AG20443 (cell line): ENCODE measurements around the gene PLA2G6.
"Not testable (repeated sequence)": the region's sequence is repeated elsewhere in the genome, so short reads cannot be mapped to it uniquely, and the experiment has no call there.

Source experiments
- DNase-seq: peaks from one replicate; pipeline ENCODE4 v3.0.0; 2012; ENCODE audit warnings: low spot score, mixed read lengths

The PLA2G6 gene

DNA sequence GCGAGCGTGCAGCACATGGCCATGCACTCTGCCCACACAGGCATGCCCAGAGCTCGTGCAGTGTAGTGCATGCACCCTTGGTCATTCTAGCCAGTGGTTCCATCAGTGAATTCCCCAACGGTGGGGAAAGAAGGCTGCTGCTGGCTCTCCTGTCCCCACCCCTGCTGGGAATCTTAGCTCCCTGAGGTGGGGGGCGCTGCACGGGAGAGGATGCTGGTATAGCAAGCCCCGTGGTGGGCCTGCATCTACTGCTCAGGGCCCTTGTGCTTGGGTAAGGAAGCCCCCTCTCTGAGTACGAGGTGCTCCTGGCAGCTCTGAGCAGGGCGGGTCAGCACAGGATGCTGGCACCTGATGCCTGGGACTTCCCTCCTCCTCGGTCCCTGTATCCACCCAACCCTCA lies 52.6 kb downstream of the PLA2G6 start:
- DNase-seq = no peak

DNA sequence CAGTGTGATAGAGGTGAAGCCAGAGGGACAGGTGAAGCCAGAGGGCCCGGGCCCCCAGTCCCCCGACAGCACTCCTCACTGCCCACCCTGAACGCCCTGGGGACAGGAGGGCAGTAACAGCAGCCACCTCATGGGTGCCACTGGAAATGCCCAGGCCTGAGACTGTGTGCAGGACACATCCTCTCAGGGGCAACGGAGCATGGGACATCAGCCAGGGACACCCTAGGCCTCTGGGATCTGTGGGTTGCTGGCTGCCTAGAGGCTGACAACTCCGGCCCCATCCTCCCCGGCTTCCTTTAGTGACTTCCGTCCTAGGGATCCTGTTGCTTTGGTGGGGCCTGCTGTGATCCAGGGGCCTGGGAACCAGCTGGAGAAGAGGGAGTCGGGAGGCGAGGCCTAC lies 53.8 kb downstream of the PLA2G6 start:
- DNase-seq = no peak

DNA sequence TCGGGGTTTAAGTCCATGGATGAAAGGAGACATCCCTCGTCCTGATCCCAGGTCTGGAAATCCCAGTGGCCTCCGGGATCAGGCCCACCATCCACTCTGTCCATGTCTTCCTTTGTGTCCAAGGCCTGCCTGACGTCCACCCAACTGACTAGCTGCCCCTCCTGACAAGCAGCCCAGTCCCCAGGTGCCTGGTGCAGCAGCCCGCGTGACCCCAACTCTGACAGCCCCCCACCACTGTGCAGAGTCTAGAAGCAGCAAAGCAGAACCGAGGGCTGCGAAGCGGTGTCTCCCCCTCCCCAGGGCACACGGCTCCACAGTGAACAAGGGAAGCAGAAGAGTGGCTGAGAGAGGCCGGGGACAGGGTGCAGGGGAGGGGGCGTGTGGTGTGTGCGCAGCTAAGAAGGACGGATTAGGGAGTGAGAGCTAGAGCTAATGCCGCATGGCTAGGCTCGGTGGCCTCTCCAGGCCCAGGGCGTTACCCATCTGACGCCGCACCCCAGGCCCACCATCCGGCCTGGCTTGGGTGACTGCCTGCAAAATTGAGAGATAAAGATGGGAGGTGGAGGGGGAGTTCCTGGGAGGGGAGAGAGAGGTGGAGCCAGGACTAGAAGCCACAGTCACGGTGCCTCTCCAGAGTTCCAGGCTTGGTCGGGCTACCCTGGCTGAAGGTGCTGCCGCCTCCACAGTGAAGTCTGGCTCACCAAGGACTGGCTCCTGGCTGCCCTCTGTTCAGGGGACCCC lies 54.5 kb downstream of the PLA2G6 start:
- no peak for DNase-seq

DNA sequence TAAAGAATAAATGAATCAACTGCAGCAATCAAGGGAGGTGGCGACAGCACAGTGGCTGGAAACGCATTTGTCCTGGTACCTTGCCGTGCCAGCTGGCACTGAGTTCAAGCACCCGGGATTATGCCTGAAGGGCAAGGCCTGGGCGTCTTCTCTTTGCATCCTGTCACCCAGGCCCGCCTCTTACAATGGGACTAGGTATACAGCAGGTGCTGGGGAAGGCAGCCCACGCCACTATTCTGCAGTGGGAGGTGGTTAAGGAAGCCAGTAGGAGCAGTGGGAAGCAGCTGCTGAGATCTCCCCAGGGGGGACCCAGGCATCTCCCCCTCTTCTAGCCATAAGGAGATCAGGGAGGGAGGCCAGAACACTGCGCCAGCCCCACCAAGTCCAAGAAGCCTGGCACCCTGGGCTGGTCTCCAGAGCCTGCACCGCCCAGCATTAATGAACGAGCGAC lies 55.9 kb downstream of the PLA2G6 start:
- no peak for DNase-seq

DNA sequence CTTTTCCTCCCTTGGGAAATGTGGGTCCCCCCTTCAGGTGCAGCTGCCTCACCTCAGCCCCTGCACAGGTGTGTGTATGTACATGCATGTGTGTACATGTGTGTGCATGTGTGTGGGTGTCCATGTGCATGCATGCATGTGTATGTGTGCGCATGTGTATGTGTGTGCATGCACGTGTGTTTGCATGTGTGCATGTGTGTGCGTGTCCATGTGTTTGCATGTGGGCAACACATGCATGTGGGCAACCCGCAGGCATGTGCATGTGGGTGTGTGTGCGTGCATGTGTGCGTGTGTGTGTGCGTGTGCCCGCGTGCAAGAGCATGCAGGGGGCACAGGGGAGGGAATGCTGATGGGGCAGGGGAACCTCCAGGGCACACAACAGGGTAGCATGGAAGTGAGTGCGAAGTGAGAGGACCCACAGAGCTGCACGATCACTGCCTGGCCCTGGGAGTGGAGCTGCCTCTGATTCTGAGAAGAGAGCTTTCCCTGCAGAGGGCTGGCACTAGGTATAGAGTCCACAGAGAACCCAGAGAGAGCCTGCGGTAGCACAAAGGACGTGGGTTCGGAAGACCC lies 56.5 kb downstream of the PLA2G6 start:
- no peak for DNase-seq

DNA sequence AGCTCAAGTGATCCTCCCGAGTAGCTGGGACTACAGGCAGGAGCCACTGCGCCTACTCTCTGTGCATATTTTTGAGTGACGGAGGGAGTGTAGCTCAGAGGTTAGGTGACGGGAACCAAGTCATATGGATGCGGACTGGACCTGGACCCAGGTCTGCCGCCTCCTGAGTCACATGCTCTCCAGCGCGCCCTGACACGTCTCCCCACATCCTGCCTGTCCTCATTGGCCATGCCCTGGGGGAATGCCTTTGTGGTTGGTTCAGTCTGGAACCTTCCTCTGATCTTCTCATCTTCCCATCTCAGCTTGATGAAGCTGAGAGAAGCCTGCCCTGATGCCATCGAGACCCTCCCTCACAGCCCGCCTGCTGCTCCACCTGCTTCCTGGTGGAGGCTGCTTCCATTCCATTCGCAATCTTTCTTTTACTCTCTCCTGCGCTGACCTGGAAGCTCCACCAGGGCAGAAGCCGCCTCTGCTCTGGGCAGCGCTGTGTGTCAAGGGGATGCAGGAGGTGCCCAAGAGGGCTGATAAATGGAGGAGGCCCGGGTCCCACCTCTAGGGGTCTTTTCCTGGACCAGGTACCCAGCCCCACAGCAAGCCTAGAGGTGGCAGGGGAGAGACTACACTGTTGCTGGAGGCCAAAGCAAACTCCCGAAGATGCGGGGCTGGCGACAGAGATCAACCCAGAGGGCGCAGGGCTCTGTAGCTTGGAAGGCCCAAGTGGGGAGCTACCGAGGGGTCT lies 57.2 kb downstream of the PLA2G6 start:
- no peak for DNase-seq

DNA sequence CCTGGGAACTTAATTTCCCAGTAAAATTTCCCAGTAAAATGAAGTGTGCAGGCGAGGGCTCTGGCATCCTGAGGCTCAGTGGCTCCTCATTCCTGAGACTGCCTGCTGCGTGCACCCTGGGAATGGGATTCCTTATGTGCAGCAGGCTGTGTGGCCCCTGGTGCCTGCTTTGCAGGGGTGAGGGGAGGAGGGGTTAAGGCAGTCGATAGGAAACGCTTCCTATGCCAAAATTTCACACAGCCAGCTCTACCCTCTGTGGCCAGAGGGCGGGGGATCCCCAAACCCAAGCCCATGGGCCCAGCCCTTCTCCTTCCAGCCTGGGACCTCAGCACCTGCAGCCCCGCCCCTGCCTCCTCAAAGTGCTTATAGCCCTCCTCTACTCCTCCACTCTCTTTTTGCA lies 59.0 kb downstream of the PLA2G6 start:
- no peak for DNase-seq

DNA sequence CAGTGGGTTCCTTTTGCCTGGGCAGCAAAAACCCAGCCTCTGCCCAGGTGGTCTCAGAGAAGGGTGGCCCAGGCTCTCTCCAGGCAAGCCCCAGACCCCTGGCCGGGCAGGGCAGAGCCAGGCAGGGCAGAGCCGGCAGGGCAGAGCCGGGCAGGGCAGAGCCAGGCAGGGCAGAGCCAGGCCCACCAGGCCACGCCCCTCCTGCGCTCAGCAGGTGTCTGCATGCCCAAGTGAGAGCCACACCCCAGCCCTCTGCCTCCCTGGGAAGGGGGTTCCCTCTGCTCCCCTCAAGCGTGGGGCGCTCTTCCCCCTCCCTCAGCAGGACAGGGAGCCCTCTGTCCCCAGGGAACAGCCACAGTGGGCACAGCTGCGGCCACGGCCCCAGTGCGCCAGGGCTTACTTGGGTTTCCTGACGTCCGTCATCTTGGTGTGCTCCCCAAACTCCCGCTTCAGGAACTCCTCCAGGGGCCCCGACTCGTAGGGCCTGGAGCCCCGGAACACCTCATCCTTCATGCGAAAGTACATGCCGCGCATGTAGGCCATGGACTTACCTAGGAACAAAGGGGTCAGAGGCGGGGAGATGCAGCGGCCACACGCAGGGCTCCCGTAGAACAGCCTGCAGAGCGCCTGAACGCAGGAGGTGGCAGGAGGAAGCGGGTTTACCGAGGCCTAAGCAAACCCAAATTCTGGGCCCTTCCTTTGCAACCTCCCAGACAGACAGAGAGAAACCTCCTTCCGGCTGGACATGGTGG lies 61.1 kb downstream of the PLA2G6 start:
- DNase-seq = no peak

DNA sequence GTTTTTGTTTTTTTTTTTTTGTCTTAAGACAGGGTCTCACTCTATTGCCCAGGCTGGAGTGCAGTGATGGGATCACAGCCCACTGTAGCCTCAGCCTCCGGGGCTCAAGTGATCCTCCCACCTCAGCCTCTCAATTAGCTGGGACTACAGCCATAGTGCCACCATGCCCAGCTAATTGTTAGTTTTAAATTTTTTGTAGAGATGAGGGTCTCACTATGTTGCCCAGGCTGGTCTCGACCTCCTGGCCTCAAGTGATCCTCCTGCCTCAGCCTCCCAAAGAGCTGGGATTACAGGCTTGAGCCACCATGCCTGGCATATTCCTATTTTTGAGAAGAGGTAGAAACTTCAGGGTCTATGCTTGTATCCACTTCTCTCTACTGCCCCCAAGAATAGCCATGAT lies 62.9 kb downstream of the PLA2G6 start:
- DNase-seq = not testable (repeated sequence)

DNA sequence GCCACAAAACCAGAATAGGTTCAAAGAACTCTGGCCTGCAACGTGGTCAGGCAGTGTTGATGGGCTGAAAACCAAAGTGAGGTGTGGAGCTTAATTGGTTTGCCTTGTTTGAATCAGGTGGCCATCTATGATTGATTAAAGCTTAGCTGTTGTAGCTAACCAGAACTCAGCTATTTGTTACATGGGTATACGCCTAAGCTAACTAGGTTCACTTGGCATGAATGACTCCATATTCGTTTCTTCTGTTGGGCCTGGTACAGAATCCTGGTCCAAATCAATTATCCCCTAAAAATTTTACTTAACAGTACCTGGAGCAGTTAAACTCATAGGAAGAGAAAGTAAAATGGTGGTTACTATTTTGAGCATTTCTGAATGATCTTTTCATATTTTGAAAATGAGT lies 63.4 kb downstream of the PLA2G6 start:
- DNase-seq = no peak

DNA sequence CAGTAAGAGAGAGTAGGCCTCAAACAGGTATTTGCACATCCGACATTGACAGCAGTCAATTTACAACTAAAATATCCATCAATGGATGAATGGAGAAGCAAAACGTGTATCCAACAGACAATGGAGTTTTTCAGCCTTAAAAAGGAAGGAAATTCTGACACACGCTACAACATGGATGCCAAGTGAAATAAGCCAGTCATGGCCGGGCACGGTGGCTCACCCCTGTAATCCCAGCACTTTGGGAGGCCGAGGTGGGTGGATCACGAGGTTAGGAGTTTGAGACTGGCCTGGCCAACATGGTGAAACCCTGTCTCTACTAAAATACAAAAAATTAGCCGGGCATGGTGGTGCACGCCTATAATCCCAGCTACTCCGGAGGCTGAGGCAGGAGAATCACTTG lies 64.1 kb downstream of the PLA2G6 start:
- not testable (repeated sequence) for DNase-seq

DNA sequence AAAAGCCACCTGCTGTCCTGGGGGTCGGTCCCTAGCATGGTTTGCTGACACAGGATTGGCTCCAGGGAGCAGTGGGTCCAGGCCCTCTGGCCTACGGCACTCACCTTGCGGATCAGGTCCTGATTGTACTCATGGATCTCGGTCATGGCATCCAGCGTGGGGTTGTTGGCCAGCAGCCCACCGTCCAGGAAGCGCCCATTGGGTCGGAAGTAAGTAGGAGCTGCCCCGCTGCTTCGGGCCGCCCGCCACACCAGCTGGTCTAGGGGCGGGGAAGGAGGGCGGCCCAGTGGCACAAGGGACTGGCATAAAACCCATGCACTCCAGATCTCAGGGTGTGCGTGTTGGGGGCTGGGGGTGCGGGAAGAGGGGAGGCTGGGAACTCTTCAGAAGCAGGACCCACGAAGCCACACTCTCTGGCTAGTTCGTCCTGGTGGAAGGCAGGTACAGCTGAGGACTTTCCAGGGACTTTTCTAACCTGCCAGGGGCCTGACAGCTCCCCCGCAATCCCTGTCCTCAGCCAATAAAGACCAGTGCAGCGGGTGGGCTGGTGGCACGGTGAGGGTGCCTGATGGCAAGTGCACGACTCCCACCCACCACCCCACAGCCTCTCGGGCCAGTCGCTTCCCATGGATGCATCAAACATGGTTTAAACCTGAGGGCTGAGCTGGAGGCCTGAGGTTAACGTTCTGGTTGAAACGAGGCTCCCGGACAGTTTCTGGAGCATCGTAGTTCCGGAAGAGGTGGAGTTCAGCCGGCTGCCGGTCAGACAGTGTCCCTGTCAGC lies 66.0 kb downstream of the PLA2G6 start:
- DNase-seq = no peak

DNA sequence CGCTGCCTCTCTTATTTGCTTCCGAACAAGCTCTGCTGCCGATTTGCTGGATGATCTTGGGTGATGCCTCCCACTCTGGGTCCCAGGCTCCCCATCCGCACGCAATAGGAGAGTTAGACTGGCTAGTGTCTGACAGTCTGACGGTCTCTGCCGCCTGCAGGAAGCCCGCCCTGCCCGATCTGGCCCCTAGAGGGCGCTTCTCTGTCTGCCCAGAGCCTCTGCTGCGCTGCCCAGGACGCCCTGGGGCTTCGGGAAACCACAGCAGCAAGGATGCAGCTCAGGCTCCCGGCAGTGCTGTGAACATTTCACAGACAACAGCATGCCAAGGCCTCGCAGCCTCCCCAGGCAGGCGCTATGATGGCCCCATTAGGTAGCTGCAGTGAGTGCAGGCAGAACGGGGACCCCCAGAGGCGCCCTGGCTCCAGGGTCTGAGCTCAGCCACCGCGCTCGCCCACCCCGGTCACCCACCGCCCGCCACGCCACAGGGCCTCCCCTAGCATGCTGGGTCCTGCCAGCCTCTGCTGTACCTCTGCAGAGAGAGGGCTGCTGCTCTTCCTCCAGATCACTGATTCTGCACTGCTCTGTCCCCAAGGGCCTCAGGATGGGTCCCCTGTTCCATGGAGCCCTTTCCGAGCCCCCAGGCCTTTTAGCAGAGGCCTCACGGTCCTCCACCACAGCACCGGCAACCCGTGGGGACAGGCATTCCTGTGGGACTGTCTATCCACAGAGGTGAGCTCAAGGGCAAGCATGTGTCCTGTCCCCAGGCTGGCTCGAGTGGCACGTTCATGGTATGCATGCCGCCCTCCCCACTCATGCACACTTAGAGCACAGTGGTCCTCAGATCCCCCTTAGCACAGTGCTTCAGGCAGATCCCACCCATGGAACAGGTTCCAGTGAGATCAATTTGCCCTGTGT lies 66.9 kb downstream of the PLA2G6 start:
- DNase-seq = peak; percentile 97

DNA sequence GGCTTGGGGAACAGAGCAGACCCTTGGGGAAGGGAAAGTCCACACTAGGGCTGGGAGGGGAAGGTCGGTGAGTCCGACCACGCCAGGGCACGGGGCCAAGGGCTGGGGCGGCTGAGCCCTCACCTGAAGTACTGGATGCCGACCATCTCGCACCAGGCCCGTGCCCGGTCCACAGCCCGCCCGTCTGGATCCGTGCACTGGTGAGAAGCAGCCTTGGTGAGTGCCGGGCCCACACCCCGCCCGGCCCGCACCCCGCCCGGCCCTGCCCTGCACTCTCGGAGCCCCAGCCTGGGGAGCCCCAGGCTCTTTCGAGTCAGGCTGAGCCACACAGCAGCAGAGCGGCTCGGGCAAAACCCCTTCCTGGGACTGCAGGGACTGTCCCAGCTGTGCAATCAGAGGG lies 69.2 kb downstream of the PLA2G6 start:
- DNase-seq = no peak

DNA sequence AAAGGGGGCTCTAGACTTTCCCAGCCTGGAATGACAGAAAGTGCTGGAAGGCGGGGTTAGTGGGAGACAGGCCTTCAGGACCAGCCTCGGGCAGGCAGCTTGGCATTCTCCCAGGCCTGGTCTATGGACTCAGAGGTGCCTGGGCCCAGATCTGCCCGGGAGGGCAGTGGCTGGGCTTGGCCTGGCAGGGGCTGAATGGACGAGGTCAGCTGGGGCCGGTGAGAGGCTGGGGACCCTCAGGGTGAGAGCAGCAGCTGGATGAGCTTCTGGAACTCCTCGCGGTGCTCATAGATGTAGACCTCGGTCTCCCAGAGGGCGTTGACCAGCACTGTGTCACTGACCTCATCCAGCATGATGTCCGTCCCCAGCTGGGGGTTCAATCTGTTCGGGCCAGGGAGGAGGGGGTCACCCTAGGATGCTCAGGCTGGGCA lies 69.7 kb downstream of the PLA2G6 start:
- DNase-seq = no peak

DNA sequence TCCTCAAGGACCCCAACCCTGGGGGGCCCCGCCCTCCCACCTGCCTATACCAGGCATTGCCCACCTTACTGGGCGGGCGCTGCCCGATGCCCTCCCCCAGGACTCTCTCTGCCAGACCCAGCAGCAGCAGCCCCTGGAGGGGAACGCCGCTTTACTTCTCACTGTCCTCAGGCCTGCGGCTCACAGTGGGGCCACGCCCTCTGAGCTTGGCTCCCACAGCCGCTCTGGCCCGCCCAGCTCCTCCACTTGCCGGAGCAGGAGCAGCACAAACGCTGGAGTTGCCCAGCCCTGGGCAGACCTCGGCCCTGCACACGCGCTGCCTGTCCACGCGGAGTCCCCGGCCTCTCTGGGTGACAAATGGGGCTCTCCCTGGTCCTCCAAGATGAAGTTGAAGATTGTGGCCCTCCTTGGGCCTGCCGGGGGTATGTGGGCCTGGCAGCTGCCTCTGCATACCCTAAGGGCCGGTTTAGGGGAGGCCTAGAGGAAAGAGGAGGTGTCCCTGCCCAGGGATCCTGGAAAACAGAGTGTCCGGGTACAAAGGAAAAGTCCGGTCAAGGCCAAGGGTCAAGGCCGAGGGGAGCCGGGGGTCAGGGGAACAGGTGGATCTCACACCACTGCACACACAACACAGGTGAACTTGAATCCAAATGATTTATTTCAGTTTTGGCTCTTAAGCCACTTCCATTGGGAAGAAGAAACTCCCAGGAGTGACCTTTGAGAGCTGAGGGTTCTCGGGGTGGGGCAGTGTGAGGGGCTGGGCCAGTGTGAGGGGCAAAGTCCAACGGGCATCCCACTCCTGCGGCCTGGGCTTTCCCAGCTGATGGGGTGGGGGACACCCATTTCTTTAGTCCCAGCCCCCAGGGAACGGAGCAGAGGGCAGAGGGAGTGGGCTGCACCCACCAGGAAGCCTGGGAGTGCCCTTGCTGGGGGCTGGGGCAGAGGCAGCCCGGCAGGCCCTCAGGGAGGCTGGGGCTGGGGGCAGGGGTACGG lies 70.5 kb downstream of the PLA2G6 start:
- peak; percentile 87 for DNase-seq

DNA sequence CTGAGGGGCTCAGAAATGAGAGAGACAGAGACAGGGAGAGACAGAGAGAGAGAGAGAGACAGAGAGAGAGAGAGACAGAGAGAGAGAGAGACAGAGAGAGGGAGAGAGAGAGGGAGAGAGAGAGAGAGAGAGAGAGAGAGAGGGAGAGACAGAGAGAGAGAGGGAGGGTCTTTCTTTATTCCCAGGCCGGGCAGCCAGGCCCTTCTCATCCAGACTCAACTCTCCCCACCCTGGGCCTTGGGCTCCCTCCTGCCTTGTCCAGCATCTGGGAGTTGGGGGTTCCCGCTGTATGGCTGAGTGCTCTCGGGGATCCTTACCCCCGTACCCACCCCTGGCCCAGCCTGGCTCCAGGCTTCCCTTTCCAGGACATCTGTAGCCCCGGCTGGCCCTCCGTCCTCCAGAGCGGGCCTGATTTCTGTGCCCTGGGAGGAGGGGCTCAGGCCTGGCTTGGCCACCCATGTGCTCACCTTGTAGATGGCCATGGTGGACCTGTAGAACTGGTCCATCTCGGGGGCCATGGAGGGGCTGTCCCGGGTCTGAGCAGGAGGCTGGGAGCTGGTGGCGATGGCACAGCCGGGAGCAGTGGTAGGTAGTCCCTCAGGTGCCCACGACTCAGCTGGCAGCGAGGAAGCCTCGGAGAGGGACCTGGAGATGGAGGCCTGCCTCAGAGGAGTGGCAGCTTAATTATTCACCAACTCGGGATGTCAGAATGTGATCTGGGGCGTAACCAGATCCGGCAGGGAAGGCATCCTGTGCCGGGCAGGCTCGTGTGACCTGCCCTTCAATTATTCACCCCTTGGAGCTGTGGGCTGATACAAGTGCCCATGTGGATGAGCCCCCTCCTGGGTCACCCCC lies 71.4 kb downstream of the PLA2G6 start, which contains the start of gene BAIAP2L2:
Gene BAIAP2L2 (minus strand): TSS at position 677 of the 855 bp plus-strand sequence. CDS start 159 bp downstream, at position 518.
- DNase-seq = no peak

DNA sequence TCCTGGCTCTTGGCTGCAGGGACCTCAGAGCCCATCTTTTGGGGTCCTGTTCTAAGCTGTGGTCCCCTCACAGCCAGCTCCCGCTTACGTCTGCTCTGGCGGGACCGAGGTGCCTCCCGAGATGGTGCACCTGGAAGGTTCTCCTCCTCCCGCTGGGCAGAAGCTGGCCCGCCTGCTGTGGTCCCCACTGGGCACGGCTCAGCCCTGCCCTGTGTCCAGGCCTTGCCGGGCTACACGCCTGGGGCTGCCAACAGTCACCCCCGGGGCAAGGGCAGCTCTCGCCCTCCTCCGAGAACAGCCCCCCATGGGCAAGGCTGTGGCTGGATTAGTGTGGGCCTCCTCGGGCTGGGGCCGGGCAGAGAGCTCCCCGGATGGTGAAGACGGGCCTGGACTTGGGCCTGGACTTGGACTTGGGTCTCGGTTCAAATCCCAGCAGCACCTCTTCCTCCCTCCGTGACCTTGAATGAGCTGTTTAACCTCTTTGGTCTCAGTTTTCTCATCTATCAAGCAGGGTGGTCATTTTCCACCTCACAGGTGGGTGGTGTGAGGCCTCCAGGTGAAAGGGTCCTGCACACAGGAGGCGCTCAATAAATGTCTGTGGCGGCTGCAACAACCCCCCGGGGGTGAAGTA lies 72.1 kb downstream of the PLA2G6 start:
- DNase-seq = no peak
